Activated CD8-positive, alpha-beta memory T cell treated with anti-CD3 and anti-CD28 coated beads, Interleukin-2, amount 50 U/mL, for 24 hours (primary cell): ENCODE results near the gene KCNK1.

Experiments
- DNase-seq: peaks from one replicate; pipeline ENCODE4 v3.0.0-alpha.2; 2020; ENCODE audit errors: extremely low read depth

KCNK1 gene

GRCh38 chr1:233704170-233704897, 90.4 kb downstream of the KCNK1 start:
- DNase-seq, result no peak

- no peak for DNase-seq
These were observed 91.2 kb downstream of the KCNK1 start for GRCh38 chr1:233704898-233705723.

GRCh38 chr1:233707153-233707879, 93.4 kb downstream of the KCNK1 start:
- DNase-seq, result no peak

GRCh38 chr1:233707880-233708815, 94.2 kb downstream of the KCNK1 start:
- no peak for DNase-seq

GRCh38 chr1:233710031-233710430, 96.1 kb downstream of the KCNK1 start:
- no peak for DNase-seq

GRCh38 chr1:233710507-233710906, 96.6 kb downstream of the KCNK1 start:
- DNase-seq, result no peak

- no peak for DNase-seq
These were observed 100.8 kb downstream of the KCNK1 start for GRCh38 chr1:233714631-233715217.

- no peak for DNase-seq
These were observed 104.2 kb downstream of the KCNK1 start for GRCh38 chr1:233718057-233718456.

- DNase-seq, result no peak
These were observed 105.9 kb downstream of the KCNK1 start for GRCh38 chr1:233719655-233720341.

- no peak for DNase-seq
These were observed 107.2 kb downstream of the KCNK1 start for GRCh38 chr1:233721004-233721595.
